Stomach (tissue), 4 donors: ENCODE data around the gene ARHGAP15.

Experiments
- POLR2A ChIP-seq, 4 donors: fragments of 450-650 bp; IDR thresholded peaks; one replicate each; pipeline ENCODE4 v1.6.1; 2016; ENCODE audit warnings: antibody characterized with exemption in 4 of 4, control low read depth in 2 of 4, mild to moderate bottlenecking in 1 of 4, moderate library complexity in 1 of 4
- TF ChIP-seq, protein P1 (sequence below), 7 experiments: fragments of 450-650 bp in 4 of 7; fragments of 200-600 bp in 3 of 7; sonication (generic) in 3 of 7; IDR thresholded peaks; one replicate each; pipeline ENCODE4 v1.5.1; 2016 to 2019; ENCODE audit warnings: antibody characterized with exemption in 7 of 7, control low read depth in 2 of 7, mild to moderate bottlenecking in 1 of 7

DNA sequence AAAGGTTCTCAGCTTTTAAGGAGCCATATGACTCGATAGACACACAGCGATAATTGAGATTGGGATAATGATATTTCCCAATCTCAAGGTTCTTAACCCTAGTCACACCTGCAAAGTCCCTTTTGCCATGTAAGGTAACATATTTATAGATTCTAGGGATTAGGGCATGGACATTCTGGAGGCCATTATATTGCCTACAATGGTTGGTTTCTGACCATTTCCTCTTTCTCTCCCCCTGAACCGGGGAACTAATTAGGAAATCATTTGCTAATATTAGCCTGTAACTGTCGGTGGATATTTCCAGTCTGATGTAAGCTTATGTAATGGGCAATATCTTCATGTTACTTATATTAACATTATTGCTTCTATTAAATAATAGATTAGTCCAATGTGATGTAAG lies 40.8 kb upstream of the ARHGAP15 start:
- TF ChIP-seq, protein P1, sequence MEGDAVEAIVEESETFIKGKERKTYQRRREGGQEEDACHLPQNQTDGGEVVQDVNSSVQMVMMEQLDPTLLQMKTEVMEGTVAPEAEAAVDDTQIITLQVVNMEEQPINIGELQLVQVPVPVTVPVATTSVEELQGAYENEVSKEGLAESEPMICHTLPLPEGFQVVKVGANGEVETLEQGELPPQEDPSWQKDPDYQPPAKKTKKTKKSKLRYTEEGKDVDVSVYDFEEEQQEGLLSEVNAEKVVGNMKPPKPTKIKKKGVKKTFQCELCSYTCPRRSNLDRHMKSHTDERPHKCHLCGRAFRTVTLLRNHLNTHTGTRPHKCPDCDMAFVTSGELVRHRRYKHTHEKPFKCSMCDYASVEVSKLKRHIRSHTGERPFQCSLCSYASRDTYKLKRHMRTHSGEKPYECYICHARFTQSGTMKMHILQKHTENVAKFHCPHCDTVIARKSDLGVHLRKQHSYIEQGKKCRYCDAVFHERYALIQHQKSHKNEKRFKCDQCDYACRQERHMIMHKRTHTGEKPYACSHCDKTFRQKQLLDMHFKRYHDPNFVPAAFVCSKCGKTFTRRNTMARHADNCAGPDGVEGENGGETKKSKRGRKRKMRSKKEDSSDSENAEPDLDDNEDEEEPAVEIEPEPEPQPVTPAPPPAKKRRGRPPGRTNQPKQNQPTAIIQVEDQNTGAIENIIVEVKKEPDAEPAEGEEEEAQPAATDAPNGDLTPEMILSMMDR (IDR thresholded peaks at IDR 0.05) = no peak
- TF ChIP-seq POLR2A (IDR thresholded peaks at IDR 0.05) = no peak
